ENCODE data around the gene MTA1. TPM values are rescaled to one million over a fixed set of nuclear protein-coding genes. Genes with fewer than 3 reads are reported as not detected.

Gene MTA1
- polyA plus RNA-seq (2013, experiment 1 of 2; ENCODE audit: insufficient read length), result 76.6 TPM
- polyA plus RNA-seq (2013, experiment 2 of 2; ENCODE audit: insufficient read length), result 79.0 TPM

- peak; percentile 56 for DNase-seq
These were observed at the start of gene MTA1 for GRCh38 chr14:105419195-105420091. TSS of gene MTA1 (plus strand) at chr14:105419827. CDS start at chr14:105420036, 209 bp downstream.

DNA sequence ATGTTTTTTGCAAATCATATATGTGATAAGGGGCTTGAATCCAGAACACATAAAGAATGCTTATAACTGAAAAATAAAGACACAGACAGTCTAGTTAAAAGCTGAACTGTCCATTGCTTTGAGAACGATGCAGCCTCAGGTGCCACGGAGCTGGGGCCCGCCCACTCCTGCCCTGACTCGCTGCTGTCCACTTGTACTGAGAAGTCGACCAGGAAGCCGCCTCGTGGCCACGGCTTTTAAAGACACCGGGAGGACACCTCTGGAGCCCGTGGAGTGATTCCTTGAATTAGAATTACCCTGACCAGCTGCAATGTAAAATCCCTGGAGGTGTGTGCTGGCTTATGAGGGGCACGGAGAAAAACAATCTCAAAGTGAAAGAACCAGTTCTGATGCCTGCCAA is 45.2 kb upstream of the MTA1 start:
- no peak for DNase-seq

GRCh38 chr14:105375635-105376057 is 44.0 kb upstream of the MTA1 start:
- no peak for DNase-seq

- no peak for DNase-seq
These were observed 42.8 kb upstream of the MTA1 start for GRCh38 chr14:105376521-105377440.

DNA sequence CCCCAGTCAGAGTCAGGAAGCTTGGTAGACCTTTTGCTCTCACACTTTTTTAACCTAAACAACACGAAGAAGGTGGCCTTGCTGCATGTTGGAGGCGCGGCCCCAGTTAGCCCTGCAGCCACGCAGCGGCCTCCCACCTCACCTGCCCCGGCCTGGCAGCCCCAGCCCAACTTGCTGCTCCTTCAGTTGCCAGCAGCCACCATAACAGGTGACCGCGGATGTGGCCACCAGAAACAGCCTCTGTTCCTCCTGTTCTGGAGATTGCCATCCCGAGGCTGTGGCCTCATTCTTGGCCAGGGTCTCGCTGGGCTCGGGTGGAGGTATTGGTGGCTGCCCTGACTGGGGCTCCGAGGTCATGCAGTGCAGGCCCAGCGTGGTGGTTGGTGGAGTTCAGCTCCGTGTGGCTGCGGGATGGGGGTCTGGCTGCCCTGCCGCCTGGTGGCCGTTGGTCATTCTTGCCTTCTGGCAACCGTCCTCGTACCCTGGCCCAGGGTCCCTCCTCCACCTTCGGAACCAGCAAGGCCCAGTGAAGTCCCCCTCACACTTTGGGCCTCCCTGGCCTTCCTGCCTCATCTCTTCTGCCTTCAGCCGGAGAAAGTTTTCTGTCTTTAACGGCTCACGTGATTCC is 42.0 kb upstream of the MTA1 start:
- no peak for DNase-seq

GRCh38 chr14:105378199-105378598 is 41.4 kb upstream of the MTA1 start:
- no peak for DNase-seq

- DNase-seq, result no peak
These were observed 40.5 kb upstream of the MTA1 start for GRCh38 chr14:105378873-105379685.

- DNase-seq, result no peak
These were observed 39.7 kb upstream of the MTA1 start for GRCh38 chr14:105379946-105380345.

GRCh38 chr14:105380756-105381155 is 38.9 kb upstream of the MTA1 start:
- DNase-seq, result no peak

GRCh38 chr14:105381446-105382342 is 37.9 kb upstream of the MTA1 start:
- DNase-seq, result no peak

- no peak for DNase-seq
These were observed 37.1 kb upstream of the MTA1 start for GRCh38 chr14:105382343-105383082.

DNA sequence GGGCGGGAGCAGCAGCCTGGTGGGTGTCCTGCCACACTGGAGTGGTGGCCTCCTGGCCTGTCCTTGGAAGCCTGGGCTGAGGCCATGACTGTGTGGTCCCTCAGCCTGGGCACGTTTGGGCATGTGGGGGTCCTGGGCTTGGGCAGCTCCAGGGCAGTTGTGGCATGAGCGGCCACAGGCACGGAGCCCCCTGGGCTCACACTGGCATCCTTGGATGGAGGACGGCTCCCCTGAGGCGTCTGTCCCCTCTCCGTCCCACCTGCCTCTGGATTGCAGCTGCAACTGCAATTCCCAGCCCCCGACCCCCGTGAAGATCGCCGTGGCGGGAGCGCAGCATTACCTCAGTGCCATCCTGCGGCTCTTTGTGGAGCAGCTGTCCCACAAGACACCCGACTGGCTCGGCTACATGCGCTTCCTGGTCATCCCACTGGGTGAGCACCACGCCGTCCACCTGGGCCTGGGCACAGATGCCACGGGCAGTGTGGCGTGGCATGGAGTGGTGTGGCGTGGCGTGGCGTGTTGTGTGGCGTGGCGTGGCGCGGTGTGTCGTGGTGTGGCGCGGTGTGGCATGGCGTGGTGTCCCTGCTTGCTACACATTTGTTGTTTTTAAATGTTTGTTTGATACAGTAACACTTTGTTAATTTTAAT is 36.4 kb upstream of the MTA1 start:
- DNase-seq, result no peak

DNA sequence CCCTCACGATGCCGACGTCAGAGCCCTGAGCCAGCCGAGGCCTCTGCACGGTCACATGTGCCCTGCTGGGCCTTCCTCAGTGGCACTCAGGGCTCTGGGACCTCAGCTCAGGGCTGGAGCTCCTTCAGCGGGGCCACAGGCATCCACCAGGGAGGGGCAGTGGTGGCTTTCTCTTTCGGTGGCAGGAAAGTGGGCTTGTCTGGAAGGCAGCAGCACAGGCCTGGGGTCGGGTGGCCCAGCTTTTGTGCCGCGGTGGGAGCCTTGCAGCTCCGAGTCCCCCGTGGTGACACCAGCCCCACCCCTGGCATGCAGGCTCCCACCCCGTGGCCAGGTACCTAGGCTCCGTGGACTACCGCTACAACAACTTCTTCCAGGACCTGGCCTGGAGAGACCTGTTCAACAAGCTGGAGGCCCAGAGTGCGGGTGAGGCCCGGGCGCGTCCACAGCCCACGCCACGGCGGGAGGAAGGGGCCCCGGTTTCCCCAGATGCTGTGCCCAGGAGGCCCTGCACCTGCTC is 35.5 kb upstream of the MTA1 start:
- no peak for DNase-seq

- no peak for DNase-seq
These were observed 34.9 kb upstream of the MTA1 start for GRCh38 chr14:105384605-105385321.

- DNase-seq, result no peak
These were observed 34.3 kb upstream of the MTA1 start for GRCh38 chr14:105385322-105385637.

DNA sequence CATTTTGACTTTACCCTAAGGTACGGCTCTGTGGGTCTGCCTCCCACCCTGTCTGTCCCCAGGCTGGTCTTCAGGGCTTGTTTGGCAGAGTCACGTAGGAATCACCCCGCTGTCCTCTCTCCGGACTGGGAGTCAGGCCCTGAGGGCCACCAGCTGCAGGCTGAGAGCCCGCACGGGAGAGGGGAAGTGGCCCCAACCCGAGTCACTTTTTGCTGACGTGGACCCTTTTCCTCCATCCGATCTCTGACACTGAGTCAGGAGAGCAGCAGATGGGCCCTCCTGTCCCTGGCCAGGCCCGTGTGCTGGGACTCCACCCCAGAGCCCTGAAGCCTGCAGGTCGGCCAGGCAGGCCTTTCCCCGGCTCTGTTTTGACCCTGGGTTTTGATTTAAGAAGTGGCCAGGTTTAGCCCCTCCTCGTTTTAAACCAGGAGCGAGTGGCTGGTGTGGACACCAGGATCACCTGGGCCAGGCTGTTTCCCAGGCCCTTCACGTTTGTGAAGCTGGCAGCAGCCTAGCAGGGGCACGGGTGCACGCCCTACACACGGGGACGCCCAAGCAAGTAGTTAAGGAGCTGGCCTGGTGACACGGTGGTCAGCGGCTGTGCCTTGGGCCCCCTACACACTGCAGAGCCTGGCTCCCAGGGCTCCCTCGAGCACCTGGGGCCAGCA is 33.8 kb upstream of the MTA1 start:
- DNase-seq, result no peak

DNA sequence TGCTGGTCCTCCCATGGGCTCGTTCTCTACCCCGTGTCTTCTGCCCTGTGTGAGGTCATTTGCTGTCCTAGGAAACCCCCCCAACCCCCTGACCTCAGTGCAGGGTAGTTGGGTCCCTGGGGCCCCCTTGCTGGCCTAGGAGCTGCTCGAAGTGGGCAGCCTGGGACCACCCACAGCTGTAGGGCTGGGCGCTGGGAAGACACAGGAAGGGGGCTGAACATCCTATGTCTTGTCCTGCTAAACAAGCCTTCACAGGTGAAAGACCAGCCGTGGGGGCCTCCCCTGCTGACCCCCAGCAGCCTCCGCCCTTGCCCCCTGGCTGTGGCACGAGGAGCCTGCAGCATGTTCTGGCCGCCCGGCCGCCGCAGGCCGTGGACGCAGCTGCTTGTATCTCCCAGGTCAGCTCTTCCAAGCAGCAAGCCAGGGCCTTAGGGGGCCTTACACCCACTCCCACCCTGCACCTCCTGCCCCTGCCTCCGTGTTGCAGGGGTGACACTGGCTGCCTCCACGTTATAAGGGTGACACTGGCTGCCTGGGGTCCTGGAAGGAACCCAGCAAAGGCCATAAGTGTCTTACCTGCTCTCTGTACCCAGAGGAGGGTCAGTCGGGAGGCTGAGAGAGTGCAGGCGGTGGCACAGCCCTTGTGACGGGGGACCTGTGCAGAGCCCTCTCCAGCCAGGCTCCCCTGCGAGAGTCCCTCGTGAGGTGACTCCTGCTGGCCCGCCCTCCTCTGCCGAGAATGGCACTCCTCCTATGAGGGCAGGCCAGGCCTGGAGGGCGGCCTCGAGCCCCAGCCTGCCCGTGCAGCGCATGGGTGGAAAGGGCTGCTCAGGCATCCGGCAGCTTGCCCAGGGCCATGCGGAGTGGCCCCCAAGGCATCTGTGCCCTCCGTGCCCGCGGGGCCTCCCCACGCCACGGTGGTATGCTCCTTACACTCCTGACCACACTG is 32.8 kb upstream of the MTA1 start:
- DNase-seq, result no peak

All from fibroblast of skin of scalp (primary cell).